Neural cell (in vitro differentiated cells): ENCODE measurements around the gene DNER.

Experiments
- EZH2 ChIP-seq: fragments of 200-600, 300-800 bp; shearing (Covaris generic), sonication (generic); IDR thresholded peaks from 2 replicates; pipeline ENCODE4 v1.6.1; 2014; ENCODE audit warnings: antibody characterized with exemption, low read length, borderline replicate concordance, mild to moderate bottlenecking; ENCODE audit not compliant: insufficient read depth, poor library complexity, severe bottlenecking
- MXI1 ChIP-seq: fragments of 450-650 bp; conservative IDR thresholded peaks from 2 replicates; pipeline ENCODE4 v1.6.1; 2014; ENCODE audit warnings: antibody characterized with exemption, mild to moderate bottlenecking; ENCODE audit not compliant: poor library complexity, severe bottlenecking
- TAF1 ChIP-seq: IDR thresholded peaks from 2 replicates; pipeline ENCODE4 v1.6.1; 2012; ENCODE audit warnings: low read depth
- TF ChIP-seq, protein P1 (sequence below): fragments of 450-650 bp; IDR thresholded peaks from 2 replicates; pipeline ENCODE4 v1.5.1; 2014; ENCODE audit warnings: antibody characterized with exemption, mild to moderate bottlenecking, moderate library complexity; ENCODE audit not compliant: poor library complexity, severe bottlenecking

DNA sequence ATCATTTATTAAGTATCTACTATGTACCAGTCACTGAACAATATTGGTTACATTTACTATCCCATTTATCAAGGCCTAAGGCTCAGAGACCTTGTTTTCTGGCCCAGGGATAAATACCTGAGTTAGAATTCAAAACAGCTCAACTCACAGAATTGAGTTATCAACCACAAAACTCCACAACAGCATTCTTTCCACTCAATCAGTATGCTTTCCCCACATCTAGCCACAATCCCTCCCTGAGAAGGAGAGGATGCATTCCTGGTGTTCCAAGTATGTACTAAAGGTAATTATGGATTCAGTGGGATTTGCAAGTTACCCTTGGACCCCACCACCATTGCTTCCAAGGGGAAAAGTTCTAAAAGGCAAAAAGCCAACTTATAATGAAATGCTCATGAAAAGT lies 339.1 kb downstream of the DNER start:
- TF ChIP-seq EZH2, result no peak
- TF ChIP-seq, protein P1, sequence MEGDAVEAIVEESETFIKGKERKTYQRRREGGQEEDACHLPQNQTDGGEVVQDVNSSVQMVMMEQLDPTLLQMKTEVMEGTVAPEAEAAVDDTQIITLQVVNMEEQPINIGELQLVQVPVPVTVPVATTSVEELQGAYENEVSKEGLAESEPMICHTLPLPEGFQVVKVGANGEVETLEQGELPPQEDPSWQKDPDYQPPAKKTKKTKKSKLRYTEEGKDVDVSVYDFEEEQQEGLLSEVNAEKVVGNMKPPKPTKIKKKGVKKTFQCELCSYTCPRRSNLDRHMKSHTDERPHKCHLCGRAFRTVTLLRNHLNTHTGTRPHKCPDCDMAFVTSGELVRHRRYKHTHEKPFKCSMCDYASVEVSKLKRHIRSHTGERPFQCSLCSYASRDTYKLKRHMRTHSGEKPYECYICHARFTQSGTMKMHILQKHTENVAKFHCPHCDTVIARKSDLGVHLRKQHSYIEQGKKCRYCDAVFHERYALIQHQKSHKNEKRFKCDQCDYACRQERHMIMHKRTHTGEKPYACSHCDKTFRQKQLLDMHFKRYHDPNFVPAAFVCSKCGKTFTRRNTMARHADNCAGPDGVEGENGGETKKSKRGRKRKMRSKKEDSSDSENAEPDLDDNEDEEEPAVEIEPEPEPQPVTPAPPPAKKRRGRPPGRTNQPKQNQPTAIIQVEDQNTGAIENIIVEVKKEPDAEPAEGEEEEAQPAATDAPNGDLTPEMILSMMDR, result no peak
- no peak for TF ChIP-seq MXI1
- TF ChIP-seq TAF1, result no peak
